ENCODE results near the gene TM9SF2.

Gene TM9SF2

GRCh38 chr13:99507054-99507453, 5.8 kb downstream of the TM9SF2 start:
- Mint-ChIP-seq H3K9me3 (peaks cover 20% of the 10 kb centered on the region), H3K27me3 (ENCODE audit: low read depth) (no peaks in the 10 kb centered on the region), H3K27ac (peak overlapping the region in 1 of 3 experiments; percentile 61), H3K4me1 (peaks cover 32% of the 10 kb centered on the region), H3K4me3 (no peak overlapping the region), H3K36me3 (ENCODE audit: low read depth) (peaks cover 48% of the 10 kb centered on the region)
- no peak for TF ChIP-seq CTCF (IDR thresholded peaks at IDR 0.05; ENCODE audit: unreplicated experiment in 3 of 3)

GRCh38 chr13:99507551-99507950, 6.3 kb downstream of the TM9SF2 start:
- no peaks in the 10 kb centered on the region for H3K27me3 Mint-ChIP-seq (ENCODE audit: low read depth)

GRCh38 chr13:99507986-99508385, 6.7 kb downstream of the TM9SF2 start:
- H3K27ac Mint-ChIP-seq = peak overlapping the region in 1 of 3 experiments; percentile 23
- H3K27me3 Mint-ChIP-seq (ENCODE audit: low read depth) = no peaks in the 10 kb centered on the region
- peaks cover 20% of the 10 kb centered on the region for H3K9me3 Mint-ChIP-seq
- H3K4me3 Mint-ChIP-seq = no peak overlapping the region
- peaks cover 48% of the 10 kb centered on the region for H3K36me3 Mint-ChIP-seq (ENCODE audit: low read depth)
- peaks cover 31% of the 10 kb centered on the region for H3K4me1 Mint-ChIP-seq
- TF ChIP-seq CTCF (IDR thresholded peaks at IDR 0.05; ENCODE audit: unreplicated experiment in 3 of 3) = no peak

More at GRCh38 chr13:99507551-99507950, 6.3 kb downstream of the TM9SF2 start:
- no peak for TF ChIP-seq CTCF (IDR thresholded peaks at IDR 0.05; ENCODE audit: unreplicated experiment in 3 of 3)
- peaks cover 20% of the 10 kb centered on the region for H3K9me3 Mint-ChIP-seq
- no peak overlapping the region for H3K4me3 Mint-ChIP-seq
- H3K27ac Mint-ChIP-seq = peak overlapping the region in 1 of 3 experiments; percentile 23
- peaks cover 31% of the 10 kb centered on the region for H3K4me1 Mint-ChIP-seq
- peaks cover 48% of the 10 kb centered on the region for H3K36me3 Mint-ChIP-seq (ENCODE audit: low read depth)

GRCh38 chr13:99509479-99509878, 8.2 kb downstream of the TM9SF2 start:
- peaks cover 44% of the 10 kb centered on the region for H3K36me3 Mint-ChIP-seq (ENCODE audit: low read depth)
- H3K4me3 Mint-ChIP-seq = no peak overlapping the region
- H3K27ac Mint-ChIP-seq = no peak overlapping the region
- no peaks in the 10 kb centered on the region for H3K27me3 Mint-ChIP-seq (ENCODE audit: low read depth)
- H3K4me1 Mint-ChIP-seq = peaks cover 20% of the 10 kb centered on the region
- peaks cover 20% of the 10 kb centered on the region for H3K9me3 Mint-ChIP-seq
- TF ChIP-seq CTCF (IDR thresholded peaks at IDR 0.05; ENCODE audit: unreplicated experiment in 3 of 3) = no peak

- TF ChIP-seq CTCF (IDR thresholded peaks at IDR 0.05; ENCODE audit: unreplicated experiment in 3 of 3) = no peak
- Mint-ChIP-seq H3K4me3 (no peak overlapping the region), H3K4me1 (peaks cover 6% of the 10 kb centered on the region), H3K9me3 (peaks cover 6% of the 10 kb centered on the region), H3K27ac (no peak overlapping the region), H3K36me3 (ENCODE audit: low read depth) (peaks cover 19% of the 10 kb centered on the region), H3K27me3 (ENCODE audit: low read depth) (no peaks in the 10 kb centered on the region)
Observed at GRCh38 chr13:99514801-99515200, 13.5 kb downstream of the TM9SF2 start.

- Mint-ChIP-seq H3K27ac (no peak overlapping the region), H3K27me3 (ENCODE audit: low read depth) (no peaks in the 10 kb centered on the region), H3K4me3 (no peak overlapping the region), H3K9me3 (no peaks in the 10 kb centered on the region), H3K4me1 (peaks cover 6% of the 10 kb centered on the region), H3K36me3 (ENCODE audit: low read depth) (peaks cover 9% of the 10 kb centered on the region)
- TF ChIP-seq CTCF (IDR thresholded peaks at IDR 0.05; ENCODE audit: unreplicated experiment in 3 of 3) = no peak
Observed at GRCh38 chr13:99516153-99516929, 15.1 kb downstream of the TM9SF2 start.
